Cerebellar cortex (tissue), 1 donor: ENCODE results near the gene CACYBP.

Experiments used
- DNase-seq: peaks from one replicate; pipeline ENCODE4 v3.0.0-alpha.2; 2015; ENCODE audit warnings: low spot score

CACYBP gene, protein sequence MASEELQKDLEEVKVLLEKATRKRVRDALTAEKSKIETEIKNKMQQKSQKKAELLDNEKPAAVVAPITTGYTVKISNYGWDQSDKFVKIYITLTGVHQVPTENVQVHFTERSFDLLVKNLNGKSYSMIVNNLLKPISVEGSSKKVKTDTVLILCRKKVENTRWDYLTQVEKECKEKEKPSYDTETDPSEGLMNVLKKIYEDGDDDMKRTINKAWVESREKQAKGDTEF

DNA sequence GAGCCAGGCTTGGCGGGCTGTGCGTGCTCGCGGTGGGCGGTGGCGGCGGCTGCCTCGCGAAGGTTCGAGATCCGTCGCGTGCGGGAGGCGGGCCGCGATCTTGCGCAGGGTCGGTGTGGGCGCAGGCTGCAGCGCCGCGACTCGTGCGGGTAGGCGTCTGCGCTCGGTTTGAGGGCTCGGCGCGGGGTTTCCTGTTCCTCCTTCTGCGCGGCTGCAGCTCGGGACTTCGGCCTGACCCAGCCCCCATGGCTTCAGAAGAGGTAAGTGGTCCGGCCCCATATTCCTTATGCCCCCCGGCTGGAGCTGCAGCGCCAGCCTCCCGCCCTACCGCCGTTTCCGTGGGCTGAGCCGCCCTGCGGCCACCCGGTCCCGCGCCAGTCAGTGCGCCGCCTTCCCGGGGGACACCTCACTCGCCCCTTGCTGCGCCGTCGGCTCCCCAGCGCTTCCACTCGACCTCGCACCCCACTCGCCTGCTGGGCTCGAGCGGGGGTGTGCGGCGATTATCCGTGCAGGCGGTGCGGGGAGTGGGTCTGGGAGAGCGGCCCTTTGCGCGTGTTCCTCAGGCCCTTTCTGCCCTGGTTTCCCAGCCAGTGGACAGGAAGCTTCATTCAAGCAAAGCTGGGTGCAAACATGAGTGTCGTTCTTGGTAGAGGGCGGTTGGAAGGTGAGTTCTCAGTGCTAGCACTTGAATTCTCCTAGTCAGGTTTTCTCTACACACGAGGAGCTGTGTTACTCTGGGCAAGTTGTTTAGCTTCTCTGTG lies at the start of gene CACYBP:
CACYBP (plus strand) TSS at position 12 of the 761 bp plus-strand sequence; CDS start at position 246, 234 bp downstream.
- peak; percentile 52 for DNase-seq

DNA sequence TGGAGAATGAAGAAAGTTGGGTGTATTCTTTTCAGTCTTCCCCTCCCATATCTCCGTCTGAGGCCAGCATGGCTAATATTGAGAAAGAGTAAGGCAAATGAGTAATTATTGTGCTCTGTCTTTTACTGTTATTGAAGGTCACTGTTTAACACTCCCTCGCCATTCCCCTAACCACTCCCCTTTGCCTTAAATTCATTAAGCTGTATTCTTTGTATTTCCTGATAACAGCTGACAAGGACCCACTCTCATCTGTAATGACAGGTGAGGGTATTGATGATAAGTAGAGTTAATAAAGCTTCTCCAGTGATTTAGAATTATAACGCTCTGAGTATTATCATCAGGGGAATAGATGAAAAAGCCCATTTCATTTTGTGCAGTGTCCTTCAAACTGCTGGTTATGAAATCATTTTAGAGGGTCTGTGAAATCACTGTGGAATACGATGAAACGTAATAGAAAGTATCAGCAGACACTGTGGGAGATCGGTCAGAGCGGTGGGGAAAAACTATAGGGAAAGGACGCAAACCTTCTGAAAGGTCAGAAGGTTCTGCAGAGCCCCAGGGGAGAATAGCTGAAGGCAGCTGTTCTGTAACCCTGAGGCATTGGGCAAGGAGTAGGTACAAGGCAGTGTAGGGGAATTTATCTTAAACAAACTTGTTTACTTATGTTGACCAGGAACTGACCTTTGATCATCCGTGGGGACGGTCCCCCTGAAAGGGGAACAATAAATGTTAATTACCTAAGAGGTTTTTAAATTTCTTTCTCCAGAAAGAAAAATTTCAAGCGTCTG lies 46.3 kb upstream of the CACYBP start:
- no peak for DNase-seq

DNA sequence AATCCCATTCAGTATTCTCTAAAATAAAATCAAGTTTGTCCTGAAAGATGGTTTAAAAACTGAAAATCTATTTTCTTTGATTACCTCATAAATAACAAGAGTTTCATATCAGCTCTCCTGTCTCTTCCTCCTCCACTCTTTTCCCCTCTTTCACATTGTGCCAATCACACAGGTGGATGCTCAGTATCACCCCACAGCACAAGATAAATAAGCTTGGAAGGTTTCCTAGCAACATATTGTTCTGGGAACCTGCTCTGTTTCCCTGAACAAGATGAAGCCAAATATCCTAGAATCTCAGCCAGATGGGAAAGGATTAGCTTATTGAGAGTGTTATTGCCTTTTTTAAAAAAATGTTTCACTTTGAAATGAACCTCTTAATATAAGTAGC lies 45.7 kb upstream of the CACYBP start:
- peak; percentile 97 for DNase-seq

DNA sequence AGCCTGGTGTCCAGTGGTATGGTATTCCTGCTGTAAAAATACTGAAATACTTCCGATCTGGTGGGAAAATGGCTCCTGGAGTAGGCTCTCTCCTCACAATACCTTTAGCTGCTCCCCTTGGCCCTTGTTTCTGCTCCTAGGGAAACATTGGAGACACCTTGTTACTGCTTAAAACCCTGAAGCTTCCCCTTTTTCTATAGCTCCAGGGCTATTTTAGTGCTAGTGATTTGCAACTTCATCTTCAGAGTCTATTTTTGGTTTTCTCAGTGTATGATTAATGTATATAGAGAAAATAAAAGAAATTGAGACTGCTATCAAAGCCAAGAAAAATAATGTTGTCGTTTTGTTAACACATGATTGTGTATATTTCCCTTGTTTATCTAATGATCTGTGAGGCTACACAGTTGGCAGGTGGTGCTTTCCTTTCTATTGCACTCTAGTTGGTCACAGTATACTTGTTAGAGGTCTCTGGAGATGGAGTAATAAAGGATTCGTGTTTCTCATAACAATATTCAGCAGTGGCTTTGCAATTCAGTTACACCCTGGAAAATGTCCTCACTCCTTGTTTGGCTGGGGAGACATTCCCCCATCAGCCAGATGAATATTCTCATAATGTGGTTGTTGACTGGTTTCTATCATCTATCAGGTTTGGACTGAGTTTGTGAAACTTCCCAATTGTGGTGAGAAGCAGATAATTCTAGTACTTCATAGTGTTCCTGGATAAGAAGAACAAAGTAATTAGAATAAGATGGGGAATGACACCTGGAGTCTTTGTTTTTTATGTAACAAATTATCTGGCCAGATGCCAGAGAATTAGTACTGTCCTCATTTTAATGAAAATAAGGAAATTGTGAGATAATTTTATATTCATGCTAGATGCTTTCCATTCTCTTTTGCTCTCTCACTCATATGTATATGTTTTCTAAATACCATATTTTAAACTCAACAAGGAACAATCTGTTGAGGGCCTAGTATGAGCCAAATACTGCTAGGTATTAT lies 44.8 kb upstream of the CACYBP start:
- DNase-seq, result peak; percentile 48

DNA sequence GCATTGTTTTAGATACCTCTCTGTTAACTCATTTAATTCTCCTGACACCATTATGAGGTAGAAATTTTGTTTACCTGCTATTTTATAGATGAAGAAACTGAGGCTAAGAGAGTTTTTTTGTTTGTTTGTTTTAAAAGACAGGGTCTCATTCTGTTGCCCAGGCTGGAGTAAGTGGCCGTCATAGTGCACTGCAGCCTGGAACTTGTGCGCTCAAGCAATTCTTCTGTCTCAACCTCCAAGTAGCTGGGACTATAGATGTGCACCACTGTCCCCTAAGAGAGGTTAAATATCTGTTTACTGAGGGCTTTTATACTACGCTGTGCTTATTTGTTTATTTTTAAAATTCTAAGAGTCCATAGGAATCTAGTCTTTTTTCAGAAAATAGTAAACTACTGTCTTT lies 43.7 kb upstream of the CACYBP start:
- no peak for DNase-seq

DNA sequence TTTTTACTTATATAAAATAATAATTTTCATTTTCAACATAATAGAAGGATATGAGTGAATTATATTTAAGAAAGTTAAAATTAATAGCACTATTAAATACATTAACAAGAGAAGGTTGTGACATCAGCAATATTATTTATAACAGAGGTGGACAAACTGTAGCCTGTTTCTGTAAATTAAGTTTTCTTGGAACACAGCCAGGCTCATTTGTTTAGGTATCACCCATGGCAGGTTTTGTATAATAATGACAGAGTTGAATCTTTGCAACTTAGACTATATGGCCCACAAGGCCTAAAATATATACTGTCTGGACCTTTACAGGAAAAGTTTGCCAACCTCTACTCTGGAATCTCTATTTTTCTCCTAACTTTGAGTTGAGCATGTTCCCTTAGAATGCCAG lies 42.8 kb upstream of the CACYBP start:
- no peak for DNase-seq

DNA sequence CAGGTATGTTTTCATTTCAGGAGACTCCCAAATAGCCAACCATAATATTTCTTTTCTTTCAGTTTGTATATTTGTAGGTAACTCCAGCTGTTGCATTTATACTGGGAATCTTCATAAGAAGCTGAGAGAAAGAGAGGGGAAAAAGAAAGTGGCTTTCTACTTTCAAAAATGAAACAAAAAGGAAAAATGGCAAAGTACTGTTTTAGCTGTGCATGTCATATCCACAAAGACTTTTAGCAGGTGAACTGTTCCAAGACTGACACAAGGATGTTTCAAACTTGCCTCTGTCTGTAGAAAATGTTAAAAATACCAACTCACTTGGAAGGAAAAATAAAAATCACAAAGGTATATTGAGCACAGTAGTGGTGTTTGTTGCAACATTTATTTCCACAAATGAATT lies 41.9 kb upstream of the CACYBP start:
- DNase-seq, result no peak

DNA sequence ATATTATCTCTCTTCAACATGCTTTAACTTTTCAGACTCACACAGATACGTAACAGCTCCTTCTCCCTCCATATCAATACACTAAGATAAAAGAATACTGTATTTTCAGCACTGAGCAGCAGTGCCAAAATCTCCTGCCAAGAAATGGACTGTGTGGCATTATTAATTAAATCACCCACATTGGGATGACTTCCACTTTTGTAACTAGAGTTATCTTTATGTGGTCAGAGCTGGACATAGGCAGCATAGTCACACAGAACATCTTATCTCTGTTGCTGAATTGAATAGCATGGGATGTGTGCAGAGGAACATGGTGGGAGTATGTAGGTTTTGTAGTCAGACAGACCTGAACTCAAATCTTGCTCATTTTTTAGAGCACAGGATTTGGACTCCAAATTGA lies 41.4 kb upstream of the CACYBP start:
- peak; percentile 65 for DNase-seq

DNA sequence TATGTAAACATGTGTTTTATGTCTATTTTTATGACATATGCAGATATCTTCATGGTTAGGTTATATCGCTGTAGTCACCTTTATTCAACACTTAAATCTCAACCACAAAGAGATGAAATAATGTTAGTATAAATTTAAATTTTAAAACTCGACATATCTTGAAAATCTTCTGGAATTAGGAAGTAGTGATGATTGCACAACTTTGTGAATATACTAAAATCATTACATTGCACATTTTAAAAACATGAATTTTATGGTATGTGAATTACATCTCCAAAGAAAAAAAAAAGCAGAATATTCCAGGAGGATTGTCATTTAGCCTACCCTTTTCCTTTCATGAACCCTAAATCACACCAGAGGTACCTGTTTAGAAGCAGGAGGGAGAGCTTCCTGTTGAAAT lies 39.4 kb upstream of the CACYBP start:
- no peak for DNase-seq

DNA sequence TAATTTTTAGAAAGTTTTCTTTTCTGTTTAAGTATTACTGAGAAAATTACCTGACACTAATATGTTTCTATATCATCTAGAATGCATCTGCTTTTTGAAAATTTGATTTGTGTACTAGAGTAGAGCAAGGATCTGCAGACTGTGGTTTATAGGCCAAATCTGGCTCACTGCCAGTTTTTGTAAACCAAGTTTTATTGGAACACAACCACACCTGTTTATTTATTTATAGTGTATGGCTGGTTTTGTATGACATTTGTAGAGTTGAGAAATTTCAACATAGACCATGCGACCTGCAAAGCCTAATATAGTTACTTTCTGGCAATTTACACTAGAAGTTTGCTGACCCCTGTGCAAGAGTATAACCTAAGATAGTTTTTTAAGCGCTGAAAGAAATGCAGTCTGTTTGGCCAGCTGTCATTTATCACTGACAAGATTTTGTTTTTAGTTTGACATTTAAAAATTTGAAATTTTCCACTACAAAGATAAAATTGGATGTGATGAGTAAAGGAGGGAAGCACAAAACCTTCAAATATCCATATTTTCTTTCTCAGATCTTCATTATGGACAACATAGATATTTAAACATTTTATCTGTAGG lies 36.1 kb upstream of the CACYBP start:
- no peak for DNase-seq

DNA sequence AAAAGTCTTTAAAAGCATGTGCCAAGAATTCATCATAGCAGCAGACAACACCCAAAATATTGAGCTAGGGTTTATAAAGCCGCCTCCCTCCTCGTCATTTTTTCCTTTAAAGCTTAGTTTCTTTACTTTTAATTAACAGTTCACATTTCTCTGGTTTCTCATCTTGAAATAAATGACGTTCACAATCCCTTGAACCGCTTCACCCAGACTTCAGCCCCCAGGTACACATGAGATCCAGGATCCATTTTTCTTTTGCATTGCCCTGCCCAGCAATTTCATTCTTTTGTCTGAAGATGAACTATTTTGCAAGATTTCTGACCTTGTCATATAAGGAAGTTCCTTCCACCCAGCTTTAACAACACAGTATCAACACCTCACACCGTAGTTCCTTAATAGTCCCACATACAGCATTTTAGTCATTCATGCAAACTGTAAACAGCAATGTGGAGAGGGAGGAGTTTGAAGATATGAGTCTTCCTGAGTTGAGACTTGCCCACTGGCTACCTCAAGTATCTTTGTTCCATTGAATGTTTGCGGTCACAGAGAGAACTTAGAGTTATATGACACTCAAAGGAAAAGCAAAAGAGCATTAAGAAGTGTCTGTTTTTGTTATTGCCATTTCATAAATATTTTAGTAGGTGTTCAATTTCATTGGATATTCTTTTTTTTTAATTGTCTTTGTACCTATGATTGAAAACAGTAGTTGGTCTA lies 35.3 kb upstream of the CACYBP start:
- no peak for DNase-seq

DNA sequence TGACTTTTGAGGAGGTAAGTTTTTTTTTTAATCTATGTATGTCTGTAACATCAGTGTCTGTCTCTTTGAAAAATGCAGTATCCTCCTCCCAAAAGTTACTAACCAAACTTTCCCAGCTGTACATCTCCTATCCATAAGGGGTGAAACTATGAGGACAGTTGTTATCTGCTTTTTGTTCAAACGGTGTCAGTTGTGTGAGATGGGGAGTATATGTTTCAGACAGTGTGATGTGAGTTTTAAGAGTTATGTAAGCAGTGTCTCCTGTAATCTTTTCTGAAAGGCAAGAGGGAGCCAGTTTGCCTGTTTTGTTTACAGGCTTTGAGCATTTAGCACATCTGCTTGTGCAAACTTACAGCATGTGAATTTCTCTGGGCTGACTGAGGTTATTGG lies 34.8 kb upstream of the CACYBP start:
- no peak for DNase-seq

DNA sequence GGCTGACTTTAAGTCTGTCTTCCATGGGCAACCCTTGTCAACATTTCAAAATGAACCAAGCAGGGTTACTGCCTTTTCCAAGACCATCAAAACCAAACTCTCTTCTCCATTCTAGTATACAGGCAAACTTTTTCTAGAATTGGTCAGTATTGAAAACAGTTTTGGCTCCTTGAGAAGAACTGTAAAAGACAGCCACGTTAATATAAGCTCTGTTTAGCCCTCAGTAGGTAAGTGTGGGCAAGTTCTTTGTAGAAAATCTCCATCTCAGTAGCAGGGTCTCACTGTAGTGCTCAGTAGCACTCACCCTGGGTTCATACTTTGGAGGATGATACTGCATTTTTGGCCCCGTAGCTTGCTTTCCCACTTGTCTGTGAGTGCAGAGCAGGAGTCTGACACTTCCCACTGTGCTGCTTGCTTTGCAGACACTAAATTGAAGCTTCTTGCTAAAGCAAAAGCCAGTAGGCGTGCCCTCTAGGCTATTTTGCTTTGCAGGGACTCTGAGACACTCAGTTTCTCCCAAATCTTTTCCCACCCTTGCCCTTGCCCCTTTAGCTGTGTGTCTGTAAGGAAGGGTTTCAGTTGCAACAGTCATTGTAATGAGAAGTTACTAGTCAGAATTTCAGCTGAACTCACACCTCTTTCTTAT lies 34.3 kb upstream of the CACYBP start:
- peak; percentile 72 for DNase-seq

DNA sequence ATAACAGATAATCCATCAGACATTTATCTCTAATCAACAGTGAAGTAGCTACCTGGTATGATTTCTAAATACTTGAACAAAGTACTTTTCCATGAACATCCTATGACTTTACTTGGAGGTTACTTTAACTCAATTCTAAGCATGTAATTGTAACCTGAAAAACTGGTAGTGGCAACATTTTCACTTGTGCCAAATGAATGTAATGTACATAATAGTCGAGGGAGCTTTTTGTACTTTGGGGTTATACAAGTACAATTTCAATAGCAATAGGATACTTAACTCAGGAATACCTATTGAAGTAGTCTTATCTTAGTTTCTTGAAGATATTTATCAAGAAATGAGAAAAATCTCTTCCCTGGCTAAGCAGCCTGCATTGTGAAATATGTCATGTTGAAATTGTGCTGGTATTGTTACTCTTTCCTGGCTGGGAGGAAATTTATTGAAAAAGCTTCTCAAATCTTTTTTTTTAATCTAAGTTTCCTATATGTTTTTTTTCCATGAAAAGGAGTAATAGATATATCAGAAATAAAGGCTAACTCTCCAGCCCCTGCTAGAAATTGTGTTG lies 33.7 kb upstream of the CACYBP start:
- no peak for DNase-seq

DNA sequence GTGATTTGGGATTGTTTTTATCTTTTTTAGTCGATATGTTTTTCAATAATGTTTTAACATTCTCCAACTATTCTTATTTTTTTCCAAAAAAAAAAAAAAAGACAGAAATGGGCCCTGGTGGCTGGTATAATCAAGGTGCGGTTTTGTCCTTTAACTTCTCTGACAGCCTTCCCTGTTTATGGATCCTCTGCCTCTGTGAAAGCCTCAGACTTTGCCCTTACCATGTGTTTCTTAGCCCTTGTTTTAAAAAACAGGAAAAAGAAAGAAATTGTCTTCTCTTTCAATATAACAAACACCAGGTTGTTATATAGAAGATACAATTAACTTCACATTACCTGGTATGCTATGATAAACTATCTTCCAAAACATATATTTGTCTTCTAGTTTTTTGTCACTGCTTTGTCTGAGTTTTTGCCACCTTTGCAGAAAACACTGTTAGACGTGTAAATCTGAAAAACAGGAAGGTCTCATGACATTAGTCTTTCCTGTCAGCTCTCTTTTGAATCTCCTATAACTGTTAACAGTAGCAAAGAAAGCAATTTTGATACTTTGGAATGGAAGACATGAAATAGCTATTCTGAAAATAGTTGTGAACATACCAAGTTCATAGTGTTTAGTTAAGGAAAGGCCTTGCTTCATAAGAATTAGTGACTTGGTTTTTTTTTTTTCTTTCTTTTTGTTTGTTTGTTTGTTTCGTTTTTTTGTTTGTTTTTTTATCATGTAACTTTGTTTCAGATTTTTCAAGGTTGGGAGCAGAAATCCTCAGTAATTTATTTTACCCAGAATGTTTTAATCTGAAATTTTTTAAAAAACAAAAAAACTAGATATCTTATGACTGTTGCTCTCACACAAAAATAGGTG lies 31.7 kb upstream of the CACYBP start:
- no peak for DNase-seq

DNA sequence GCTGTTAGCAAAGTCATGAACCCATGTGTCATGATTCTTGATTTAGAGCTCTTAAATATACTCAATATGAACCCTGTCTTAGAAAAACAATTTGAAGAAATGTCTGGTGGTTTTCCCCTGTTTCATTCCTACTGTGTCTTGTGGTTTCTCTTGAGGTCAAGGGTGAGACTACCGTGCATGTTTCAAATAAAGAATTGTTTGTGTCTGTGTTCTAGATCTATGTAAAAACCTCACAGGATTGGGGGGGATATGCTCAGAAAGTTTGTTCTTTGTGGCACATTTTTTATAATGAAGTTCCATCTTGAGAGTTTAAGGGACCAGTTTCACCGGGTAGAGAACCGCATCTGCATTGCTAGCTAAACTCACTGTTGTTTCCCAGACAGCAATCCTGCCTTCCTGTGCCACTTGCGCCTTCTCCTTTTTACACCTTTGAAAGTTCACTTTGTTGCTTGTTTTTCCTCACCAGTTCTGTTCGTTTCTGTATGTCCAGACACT lies 30.9 kb upstream of the CACYBP start:
- DNase-seq, result no peak

DNA sequence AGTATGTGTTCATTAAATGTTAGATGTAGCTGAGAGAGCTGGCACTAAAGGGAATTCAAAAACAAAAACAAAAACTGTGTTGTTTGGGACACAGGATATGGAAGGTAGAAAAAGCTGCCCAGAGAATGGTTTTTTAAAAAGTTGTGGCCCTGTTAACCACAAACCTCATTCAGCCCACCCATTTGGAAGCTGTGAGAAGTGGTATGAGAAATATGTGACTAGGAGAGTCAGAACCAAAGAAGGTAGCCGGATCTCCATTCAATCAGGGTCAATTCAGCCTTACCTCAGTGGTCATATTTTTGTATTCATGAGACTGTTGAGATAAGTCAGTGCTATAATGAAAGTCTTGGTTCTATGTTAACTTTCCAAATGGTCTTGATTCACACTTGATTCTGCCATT lies 29.8 kb upstream of the CACYBP start:
- DNase-seq, result no peak

DNA sequence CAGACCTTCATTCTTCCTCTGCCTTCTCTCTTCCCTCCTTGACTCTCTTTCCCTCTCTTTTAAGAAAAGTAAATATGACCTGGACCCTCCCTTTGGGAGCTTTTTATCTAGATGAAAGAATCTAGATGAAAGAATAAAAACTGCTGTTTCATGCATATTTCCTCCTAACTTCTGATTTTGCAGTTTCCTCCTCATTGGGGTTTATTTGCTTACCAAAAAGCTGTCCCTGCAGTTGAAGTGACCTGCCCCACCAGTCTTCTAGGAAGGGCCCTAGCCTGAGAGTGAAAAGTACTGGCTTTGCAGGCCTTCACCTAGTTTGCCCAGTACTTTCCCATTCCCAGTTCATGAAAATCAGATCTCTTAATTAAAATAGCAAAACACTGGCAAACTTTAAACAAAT lies 28.3 kb upstream of the CACYBP start:
- no peak for DNase-seq

DNA sequence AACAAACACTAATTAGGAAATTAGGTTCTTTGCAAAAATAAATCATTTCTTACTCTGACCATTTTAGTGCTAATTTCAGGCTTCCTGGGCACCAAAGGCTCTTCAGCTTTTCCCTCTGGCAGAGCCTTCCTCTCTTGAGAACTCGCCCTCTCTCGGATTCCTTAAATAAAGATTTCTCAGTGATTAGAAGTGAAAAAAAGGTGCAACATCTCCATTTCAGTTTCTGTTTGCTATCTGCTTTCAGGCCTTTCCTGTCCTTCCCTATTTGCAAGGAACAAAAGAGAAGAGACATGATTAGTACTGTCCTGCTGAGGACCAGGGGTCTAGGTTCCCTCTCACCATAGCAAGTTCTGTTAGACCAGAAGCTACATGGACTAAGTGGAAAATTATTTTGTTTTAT lies 27.8 kb upstream of the CACYBP start:
- DNase-seq, result no peak
